ENCODE measurements around the gene DES. TPM values are rescaled to one million over a fixed set of nuclear protein-coding genes. Genes with fewer than 3 reads are reported as not detected.

The DES gene
- total and polyA plus RNA-seq, 2 of the 4 experiments (the other 2 are of a cell fraction), result 4.3 to 4.9 TPM

- CTCF ChIA-PET, result interaction anchor here (0.6 kb wide), 1 partner anchor 266 kb away, joined by 4 read pairs; no protein-coding TSS in a partner anchor
- Histone ChIP-seq H4K5ac (ENCODE audit: low read depth, low read length) (no peak overlapping the region), H2AFZ (replicated peaks; ENCODE audit: low read length, poor library complexity) (peak overlapping the region; percentile 24), H2BK15ac (ENCODE audit: low read depth, low read length) (0 out of 3 replicates have a peak overlapping the region, but pooled peaks have one; percentile 57), H3K4ac (ENCODE audit: low read depth, low read length) (peak overlapping the region; percentile 86), H3K27me3 (ENCODE audit: control insufficient read depth, insufficient read depth, low read length) (no peaks in the 10 kb centered on the region; the same call in 1 of the 2 replicates), H3K4me3 (ENCODE audit: insufficient read depth, low read depth, low read length) (peak overlapping the region; percentile 91), H4K91ac (ENCODE audit: insufficient read depth, low read depth, low read length) (peak overlapping the region; percentile 53), H2AK9ac (replicated peaks; ENCODE audit: low read depth, low read length, poor library complexity) (peak overlapping the region; percentile 93), H3K9ac (ENCODE audit: low read depth, low read length) (peak overlapping the region; percentile 88), H4K20me1 (ENCODE audit: insufficient read depth, low read length) (no peaks in the 10 kb centered on the region; the same call in 1 of the 2 replicates), H2BK20ac (ENCODE audit: low read depth, low read length) (peak overlapping the region; percentile 34; the same call in 1 of the 2 replicates), H3K4me2 (ENCODE audit: low read depth, low read length) (peak overlapping the region; percentile 73), H3K36me3 (ENCODE audit: control insufficient read depth, insufficient read depth, low read length) (peaks cover 20% of the 10 kb centered on the region; the same call in 1 of the 2 replicates), H3K27ac (ENCODE audit: insufficient read depth, low read length) (peak overlapping the region; percentile 75; the same call in 1 of the 2 replicates), H4K8ac (ENCODE audit: low read depth in 2 of 2, low read length in 2 of 2) (peak overlapping the region in 1 of 2 experiments; percentile 69; a peak in 2 of 4 replicates), H3K23ac (ENCODE audit: low read depth, low read length) (peak overlapping the region; percentile 87), H3K4me1 (ENCODE audit: control insufficient read depth, insufficient read depth, low read length) (peaks cover 29% of the 10 kb centered on the region), H2BK5ac (ENCODE audit: low read depth, low read length, poor library complexity, severe bottlenecking) (peak overlapping the region; percentile 12), H3K9me3 (ENCODE audit: control insufficient read depth, insufficient read depth, low read length) (no peaks in the 10 kb centered on the region), H2AK5ac (ENCODE audit: low read depth, low read length) (peak overlapping the region; percentile 85), H3K79me1 (ENCODE audit: low read depth in 1 of 2, low read length in 2 of 2) (peaks cover 18 to 34% of the 10 kb centered on the region in 2 experiments), H3K9me1 (ENCODE audit: insufficient read depth, low read length) (peaks cover 15% of the 10 kb centered on the region), H2BK120ac (ENCODE audit: low read depth, low read length) (peak overlapping the region; percentile 27; the same call in 1 of the 2 replicates), H3K14ac (replicated peaks; ENCODE audit: low read depth, low read length) (peak overlapping the region; percentile 93), H3K18ac (ENCODE audit: low read depth, low read length) (0 out of 2 replicates have a peak overlapping the region, but pooled peaks have one; percentile 11), H3K56ac (ENCODE audit: extremely low read depth, insufficient read depth, low read length) (peak overlapping the region; percentile 1; the same call in 1 of the 2 replicates)
- DNase-seq (peak; percentile 17), ATAC-seq (ENCODE audit: low read depth) (no peak)
- dilution Hi-C loops (cut with HindIII; ENCODE audit: low sequenced_read_pairs, unreplicated experiment), result no loop called here
- BruUV-seq (replicated peaks), result TSS peak; percentile 71
- in situ Hi-C loops (cut with MboI; ENCODE audit: low sequenced_read_pairs), result no loop called here
- intact Hi-C loops (cut with micrococcal nuclease), result no loop called here
- 78% methylated on average over 6 of the region's 12 CpGs; no CpG with 5 or more reads in 1 of the 2 experiments for WGBS, 2 experiments (ENCODE audit: extremely low coverage in 2 of 2, insufficient read length in 1 of 2)
- POLR2A ChIA-PET (ENCODE audit: unreplicated experiment), result interaction anchor here (1.5 kb wide), 1 partner anchor 10 kb away, joined by 6 read pairs; no protein-coding TSS in a partner anchor
- TF ChIP-seq SMC3 (IDR thresholded peaks at IDR 0.05; ENCODE audit: low read depth, low read length), result no peak
- no peak for TF ChIP-seq RAD21 (IDR thresholded peaks at IDR 0.05; ENCODE audit: low read length)
- no peak for TF ChIP-seq CEBPB (IDR thresholded peaks at IDR 0.05; ENCODE audit: low read depth, low read length)
- no peak for TF ChIP-seq BHLHE40 (IDR thresholded peaks at IDR 0.05; ENCODE audit: low read depth, low read length)
- no peak for TF ChIP-seq NFE2L2 (IDR thresholded peaks at IDR 0.05; ENCODE audit: low read depth, low read length)
- no peak for TF ChIP-seq USF2 (IDR thresholded peaks at IDR 0.05; ENCODE audit: low read depth, low read length)
- no peak for TF ChIP-seq POLR2A (IDR thresholded peaks at IDR 0.05; ENCODE audit: low read depth, low read length)
- no peak for TF ChIP-seq CHD1 (IDR thresholded peaks at IDR 0.05; ENCODE audit: low read depth, low read length)
- no peak for TF ChIP-seq FOS (IDR thresholded peaks at IDR 0.05; ENCODE audit: low read depth, low read length)
- no peak for TF ChIP-seq MAZ (IDR thresholded peaks at IDR 0.05; ENCODE audit: borderline replicate concordance, low read depth, low read length)
- no peak for TF ChIP-seq CTCF (conservative IDR thresholded peaks at IDR 0.05; ENCODE audit: low read depth, low read length)
- TF ChIP-seq MXI1 (IDR thresholded peaks at IDR 0.05; ENCODE audit: borderline replicate concordance, low read depth, low read length), result no peak
- no peak for TF ChIP-seq RFX5 (IDR thresholded peaks at IDR 0.05; ENCODE audit: low read depth, low read length)
- no peak for TF ChIP-seq RCOR1 (IDR thresholded peaks at IDR 0.05; ENCODE audit: insufficient replicate concordance, low read length)
Observed at GRCh38 chr2:219443016-219443696, 25.0 kb downstream of the DES start.
